IPS-15b (cell line): Measurements from ENCODE around the gene CAMSAP3.

Source experiments
- H3K27me3 ChIP-seq: one replicate; pipeline ENCODE4 v1.6.1; 2013; ENCODE audit warnings: low read length; ENCODE audit not compliant: control insufficient read depth, insufficient read depth
- H3K36me3 ChIP-seq: one replicate; pipeline ENCODE4 v1.6.1; 2013; ENCODE audit warnings: low read length; ENCODE audit not compliant: control insufficient read depth, insufficient read depth
- H3K4me1 ChIP-seq: one replicate; pipeline ENCODE4 v1.6.1; 2013; ENCODE audit warnings: mild to moderate bottlenecking, low read length; ENCODE audit not compliant: control insufficient read depth, insufficient read depth
- H3K4me3 ChIP-seq: one replicate; pipeline ENCODE4 v1.5.1; 2013; ENCODE audit warnings: low read depth, low read length
- H3K9ac ChIP-seq: one replicate; pipeline ENCODE4 v1.6.1; 2013; ENCODE audit warnings: low read depth, mild to moderate bottlenecking, low read length
- H3K9me3 ChIP-seq: one replicate; pipeline ENCODE4 v1.6.1; 2013; ENCODE audit warnings: mild to moderate bottlenecking, low read length; ENCODE audit not compliant: control insufficient read depth, insufficient read depth

The CAMSAP3 gene, protein sequence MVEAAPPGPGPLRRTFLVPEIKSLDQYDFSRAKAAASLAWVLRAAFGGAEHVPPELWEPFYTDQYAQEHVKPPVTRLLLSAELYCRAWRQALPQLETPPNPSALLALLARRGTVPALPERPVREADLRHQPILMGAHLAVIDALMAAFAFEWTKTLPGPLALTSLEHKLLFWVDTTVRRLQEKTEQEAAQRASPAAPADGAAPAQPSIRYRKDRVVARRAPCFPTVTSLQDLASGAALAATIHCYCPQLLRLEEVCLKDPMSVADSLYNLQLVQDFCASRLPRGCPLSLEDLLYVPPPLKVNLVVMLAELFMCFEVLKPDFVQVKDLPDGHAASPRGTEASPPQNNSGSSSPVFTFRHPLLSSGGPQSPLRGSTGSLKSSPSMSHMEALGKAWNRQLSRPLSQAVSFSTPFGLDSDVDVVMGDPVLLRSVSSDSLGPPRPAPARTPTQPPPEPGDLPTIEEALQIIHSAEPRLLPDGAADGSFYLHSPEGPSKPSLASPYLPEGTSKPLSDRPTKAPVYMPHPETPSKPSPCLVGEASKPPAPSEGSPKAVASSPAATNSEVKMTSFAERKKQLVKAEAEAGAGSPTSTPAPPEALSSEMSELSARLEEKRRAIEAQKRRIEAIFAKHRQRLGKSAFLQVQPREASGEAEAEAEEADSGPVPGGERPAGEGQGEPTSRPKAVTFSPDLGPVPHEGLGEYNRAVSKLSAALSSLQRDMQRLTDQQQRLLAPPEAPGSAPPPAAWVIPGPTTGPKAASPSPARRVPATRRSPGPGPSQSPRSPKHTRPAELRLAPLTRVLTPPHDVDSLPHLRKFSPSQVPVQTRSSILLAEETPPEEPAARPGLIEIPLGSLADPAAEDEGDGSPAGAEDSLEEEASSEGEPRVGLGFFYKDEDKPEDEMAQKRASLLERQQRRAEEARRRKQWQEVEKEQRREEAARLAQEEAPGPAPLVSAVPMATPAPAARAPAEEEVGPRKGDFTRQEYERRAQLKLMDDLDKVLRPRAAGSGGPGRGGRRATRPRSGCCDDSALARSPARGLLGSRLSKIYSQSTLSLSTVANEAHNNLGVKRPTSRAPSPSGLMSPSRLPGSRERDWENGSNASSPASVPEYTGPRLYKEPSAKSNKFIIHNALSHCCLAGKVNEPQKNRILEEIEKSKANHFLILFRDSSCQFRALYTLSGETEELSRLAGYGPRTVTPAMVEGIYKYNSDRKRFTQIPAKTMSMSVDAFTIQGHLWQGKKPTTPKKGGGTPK

DNA sequence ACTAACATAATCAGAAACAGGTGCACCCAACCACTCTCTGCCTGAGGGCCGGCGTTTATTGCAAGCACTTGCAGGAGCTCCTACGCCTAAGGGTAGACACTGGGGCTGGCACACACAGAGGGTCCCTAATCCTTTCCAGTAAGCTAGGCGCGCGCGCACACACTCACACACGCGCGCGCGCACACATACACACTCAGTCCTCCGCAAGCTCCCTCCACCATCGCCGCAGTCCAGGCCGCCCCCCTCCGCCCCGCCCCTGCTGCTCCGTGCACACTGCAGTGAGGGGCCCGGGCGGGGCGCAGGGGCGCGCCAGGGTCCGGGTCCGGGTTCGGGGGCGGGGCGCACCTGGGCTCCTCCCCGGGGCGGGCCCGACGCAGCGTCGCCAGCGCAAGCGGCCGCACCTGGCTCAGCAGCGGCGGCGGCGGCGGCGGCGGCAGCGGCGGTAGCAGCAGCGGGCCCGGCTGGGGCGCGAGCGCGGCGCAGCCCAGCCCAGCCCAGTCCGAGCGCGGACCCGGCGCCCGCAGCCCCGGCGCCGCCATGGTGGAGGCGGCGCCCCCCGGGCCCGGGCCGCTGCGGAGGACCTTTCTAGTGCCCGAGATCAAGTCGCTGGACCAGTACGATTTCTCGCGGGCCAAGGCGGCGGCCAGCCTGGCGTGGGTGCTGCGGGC lies at the start of gene CAMSAP3:
TSS of gene CAMSAP3 (plus strand) at position 398 of the 668 bp plus-strand sequence. CDS start at position 538, 140 bp downstream.
- Histone ChIP-seq H3K9ac (peak within 1 kb of the TSS; percentile 24), H3K4me3 (peak within 1 kb of the TSS; percentile 66), H3K36me3 (no peaks in the 10 kb centered on the region)

DNA sequence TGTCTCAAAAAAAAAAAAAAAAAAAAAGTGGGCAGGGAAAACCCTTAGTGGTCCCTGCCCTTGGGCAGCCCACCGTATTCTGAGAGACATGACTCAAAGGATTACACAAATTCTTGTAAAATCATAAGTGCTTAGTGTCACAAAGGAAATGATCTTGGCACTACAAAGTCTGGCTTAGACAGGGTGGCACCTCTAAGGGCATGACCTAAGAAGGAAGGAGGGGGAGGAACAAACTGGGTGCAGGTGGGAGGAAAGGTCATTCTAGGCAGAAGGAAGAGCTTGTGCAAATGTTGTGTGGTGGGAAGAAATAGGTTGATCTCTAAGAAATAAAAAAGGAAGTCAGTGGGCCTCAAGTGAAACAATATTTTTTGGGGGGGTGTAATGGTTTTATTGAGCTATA lies 49.8 kb upstream of the CAMSAP3 start:
- no peak overlapping the region for H3K9ac ChIP-seq
- H3K9me3 ChIP-seq, result no peaks in the 10 kb centered on the region
- H3K4me1 ChIP-seq, result no peaks in the 10 kb centered on the region
- peaks cover 19% of the 10 kb centered on the region for H3K36me3 ChIP-seq
- no peaks in the 10 kb centered on the region for H3K27me3 ChIP-seq
- H3K4me3 ChIP-seq, result no peak overlapping the region

More for the DNA sequence above, at the start of gene CAMSAP3:
- Histone ChIP-seq H3K9me3 (no peaks in the 10 kb centered on the region), H3K4me1 (no peaks in the 10 kb centered on the region), H3K27me3 (peaks cover 7% of the 10 kb centered on the region)

DNA sequence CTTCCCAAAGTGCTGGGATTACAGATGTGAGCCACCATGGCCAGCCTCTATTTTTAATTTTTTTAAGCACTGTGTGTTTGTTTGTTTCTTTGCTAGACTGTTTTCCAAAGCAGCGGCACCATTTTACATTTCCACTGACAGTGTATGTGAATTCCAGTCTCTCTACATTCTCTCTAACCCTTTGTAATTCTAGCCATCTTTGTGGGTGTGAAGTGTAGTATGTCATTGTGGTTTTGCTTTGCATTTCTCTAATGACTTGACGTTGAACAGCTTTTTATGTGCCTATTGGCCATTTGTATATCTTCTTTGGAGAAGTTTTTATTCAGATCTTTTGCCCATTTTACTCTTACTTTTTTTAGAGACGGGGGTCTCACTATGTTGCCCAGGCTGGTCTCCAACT lies 48.5 kb upstream of the CAMSAP3 start:
- H3K36me3 ChIP-seq, result peaks cover 12% of the 10 kb centered on the region
- no peak overlapping the region for H3K9ac ChIP-seq
- H3K4me3 ChIP-seq, result no peak overlapping the region
- no peaks in the 10 kb centered on the region for H3K27me3 ChIP-seq
- H3K9me3 ChIP-seq, result no peaks in the 10 kb centered on the region
- H3K4me1 ChIP-seq, result no peaks in the 10 kb centered on the region

DNA sequence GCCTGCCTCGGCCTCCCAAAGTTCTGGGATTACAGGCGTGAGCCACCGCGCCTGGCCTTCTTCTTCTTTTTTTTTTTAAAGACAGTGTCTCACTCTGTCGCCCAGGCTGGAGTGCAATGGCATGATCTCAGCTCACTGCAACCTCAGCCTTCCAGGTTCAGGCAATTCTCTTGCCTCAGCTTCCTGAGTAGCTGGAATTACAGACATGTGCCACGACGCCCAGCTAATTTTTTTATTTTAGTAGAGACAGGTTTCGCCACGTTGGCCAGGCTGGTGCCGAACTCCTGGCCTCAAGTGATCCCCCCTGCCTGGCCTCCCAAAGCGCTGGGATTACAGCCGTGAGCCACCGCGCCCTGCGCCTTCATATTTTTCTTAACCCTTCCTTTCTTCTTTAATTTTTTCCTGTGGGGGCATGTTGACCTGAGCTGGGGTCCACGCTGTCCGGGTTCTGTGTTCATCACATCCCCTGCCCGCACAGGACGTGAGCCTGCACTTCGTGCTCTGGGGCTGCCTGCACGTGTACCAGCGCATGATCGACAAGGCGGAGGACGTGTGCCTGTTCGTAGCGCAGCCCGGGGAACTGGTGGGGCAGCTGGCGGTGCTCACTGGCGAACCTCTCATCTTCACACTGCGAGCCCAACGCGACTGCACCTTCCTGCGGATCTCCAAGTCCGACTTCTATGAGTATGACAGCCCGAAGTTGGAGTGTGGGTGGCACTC lies 46.1 kb upstream of the CAMSAP3 start:
- H3K36me3 ChIP-seq, result peaks cover 3% of the 10 kb centered on the region
- no peak overlapping the region for H3K4me3 ChIP-seq

DNA sequence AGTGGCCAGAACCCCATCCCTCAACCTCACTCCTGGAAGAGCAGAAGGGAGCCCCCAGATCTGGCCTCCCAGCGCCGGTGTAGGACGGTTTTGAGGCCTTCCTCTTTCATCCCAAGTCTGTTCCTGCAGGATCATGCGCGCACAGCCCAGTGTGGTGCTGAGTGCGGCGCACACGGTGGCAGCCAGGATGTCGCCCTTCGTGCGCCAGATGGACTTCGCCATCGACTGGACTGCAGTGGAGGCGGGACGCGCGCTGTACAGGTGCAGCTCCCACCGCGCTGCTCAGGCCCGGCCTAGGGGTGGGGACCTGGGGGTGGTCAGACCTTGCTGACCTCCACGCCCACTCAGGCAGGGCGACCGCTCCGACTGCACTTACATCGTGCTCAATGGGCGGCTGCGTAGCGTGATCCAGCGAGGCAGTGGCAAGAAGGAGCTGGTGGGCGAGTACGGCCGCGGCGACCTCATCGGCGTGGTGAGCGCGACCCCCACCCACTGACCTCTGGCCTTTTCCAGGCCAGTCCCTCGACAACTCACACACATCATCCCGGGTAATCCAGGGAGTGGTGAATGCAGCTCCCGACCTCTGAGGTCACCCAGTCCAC lies 45.4 kb upstream of the CAMSAP3 start:
- H3K4me3 ChIP-seq, result peak overlapping the region; percentile 53
- no peaks in the 10 kb centered on the region for H3K27me3 ChIP-seq
- no peaks in the 10 kb centered on the region for H3K9me3 ChIP-seq
- peaks cover 6% of the 10 kb centered on the region for H3K36me3 ChIP-seq
- no peak overlapping the region for H3K9ac ChIP-seq
- H3K4me1 ChIP-seq, result no peaks in the 10 kb centered on the region

More for the DNA sequence above, 46.1 kb upstream of the CAMSAP3 start:
- no peaks in the 10 kb centered on the region for H3K27me3 ChIP-seq
- no peaks in the 10 kb centered on the region for H3K4me1 ChIP-seq
- H3K9me3 ChIP-seq, result no peaks in the 10 kb centered on the region
- H3K9ac ChIP-seq, result no peak overlapping the region

DNA sequence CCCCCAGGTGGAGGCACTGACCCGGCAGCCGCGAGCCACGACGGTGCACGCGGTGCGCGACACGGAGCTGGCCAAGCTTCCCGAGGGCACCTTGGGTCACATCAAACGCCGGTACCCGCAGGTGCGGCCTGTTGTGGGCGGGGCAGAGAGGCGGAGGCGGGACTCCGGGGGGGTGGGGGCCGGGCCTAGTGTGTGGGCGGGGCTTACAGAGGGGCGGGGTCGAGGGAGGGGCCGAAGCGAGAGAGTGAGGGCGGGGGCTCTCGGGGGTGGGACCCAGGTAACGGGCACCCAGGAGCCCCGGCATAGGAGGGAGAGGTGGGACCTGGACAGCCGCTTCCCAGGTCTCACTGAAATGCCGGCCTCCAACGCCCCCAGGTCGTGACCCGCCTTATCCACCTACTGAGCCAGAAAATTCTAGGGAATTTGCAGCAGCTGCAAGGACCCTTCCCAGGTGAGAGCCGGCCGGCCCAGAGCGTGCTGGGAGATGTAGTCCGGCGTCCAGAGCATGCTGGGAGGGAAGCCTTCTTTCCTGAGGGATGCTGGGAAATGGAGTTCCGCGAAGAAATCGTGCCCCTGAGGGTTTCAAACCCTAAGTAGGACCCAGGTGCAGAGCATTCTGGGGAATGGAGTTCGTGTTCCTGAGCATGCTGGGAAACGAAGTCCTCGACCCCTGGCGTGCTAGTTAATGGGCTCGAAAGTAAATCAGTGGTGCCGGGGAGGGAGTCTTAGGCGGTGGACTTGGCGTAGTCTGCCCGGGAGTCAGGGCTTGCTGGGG lies 44.5 kb upstream of the CAMSAP3 start:
- Histone ChIP-seq H3K9ac (no peak overlapping the region), H3K4me1 (no peaks in the 10 kb centered on the region), H3K27me3 (no peaks in the 10 kb centered on the region), H3K4me3 (peak overlapping the region; percentile 62), H3K36me3 (peaks cover 6% of the 10 kb centered on the region), H3K9me3 (no peaks in the 10 kb centered on the region)

DNA sequence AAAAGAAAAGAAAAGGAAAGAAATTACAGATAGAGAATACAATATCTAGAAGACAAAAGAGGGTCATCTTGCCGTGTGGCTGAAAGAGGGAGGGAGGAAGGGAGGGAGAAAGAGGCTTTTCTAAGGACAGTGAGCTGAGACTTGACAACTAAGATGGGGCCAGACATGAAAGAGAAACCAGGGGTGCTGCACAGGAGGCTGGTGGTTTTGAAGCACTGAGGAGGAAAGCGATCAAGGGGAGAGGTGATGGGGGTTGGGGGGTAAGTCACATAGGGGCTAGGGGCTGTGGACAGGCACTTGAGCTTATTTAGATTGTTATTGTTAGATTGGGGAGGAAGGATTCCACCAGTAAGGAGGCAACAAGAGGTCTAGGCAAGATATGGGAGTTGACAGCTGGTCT lies 42.9 kb upstream of the CAMSAP3 start:
- Histone ChIP-seq H3K9ac (no peak overlapping the region), H3K4me1 (no peaks in the 10 kb centered on the region), H3K4me3 (no peak overlapping the region), H3K9me3 (no peaks in the 10 kb centered on the region), H3K36me3 (peaks cover 21% of the 10 kb centered on the region), H3K27me3 (no peaks in the 10 kb centered on the region)

DNA sequence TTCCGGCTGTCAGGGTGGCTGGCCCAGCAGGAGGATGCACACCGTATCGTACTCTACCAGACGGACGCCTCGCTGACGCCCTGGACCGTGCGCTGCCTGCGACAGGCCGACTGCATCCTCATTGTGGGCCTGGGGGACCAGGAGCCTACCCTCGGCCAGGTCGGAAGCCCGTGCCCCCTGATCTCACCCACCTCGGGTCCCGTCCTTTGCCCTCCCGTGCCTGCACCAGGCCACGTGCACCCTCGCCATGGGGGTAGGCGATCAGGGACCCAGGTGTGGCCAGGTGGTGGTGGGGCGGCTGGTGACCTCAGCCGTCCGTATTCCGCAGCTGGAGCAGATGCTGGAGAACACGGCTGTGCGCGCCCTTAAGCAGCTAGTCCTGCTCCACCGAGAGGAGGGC lies 41.1 kb upstream of the CAMSAP3 start:
- Histone ChIP-seq H3K9me3 (no peaks in the 10 kb centered on the region), H3K27me3 (no peaks in the 10 kb centered on the region), H3K4me3 (peak overlapping the region; percentile 75), H3K9ac (no peak overlapping the region), H3K36me3 (peaks cover 34% of the 10 kb centered on the region), H3K4me1 (no peaks in the 10 kb centered on the region)

DNA sequence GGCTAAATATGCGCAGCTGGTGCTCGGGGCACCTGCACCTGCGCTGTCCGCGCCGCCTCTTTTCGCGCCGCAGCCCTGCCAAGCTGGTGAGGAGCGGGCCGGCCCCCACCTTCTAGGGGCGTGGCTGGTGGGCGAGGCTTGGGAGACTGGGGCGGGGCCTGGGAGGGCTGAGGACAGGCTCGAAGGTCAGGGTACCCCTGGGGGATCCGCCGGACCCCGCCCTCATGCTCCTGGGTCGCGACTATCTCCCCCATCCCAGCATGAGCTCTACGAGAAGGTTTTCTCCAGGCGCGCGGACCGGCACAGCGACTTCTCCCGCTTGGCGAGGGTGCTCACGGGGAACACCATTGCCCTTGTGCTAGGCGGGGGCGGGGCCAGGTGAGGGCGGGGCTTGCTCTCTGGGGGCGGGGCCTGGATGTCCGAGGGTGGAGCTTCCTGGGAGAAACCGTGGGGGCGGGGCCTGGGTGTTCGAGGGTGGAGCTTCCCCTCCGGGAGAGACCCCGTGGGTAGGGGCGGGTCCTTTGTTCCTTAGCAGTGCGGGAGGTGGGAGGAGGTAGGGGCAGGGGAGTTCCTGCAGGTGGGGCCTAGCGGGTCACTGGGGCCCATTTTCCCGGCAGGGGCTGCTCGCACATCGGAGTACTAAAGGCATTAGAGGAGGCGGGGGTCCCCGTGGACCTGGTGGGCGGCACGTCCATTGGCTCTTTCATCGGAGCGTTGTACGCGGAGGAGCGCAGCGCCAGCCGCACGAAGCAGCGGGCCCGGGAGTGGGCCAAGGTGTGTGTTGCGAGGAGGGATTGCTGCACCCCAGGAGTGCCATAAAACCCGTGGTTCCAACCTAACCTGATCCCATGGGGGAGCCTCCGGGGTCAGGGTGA lies 40.4 kb upstream of the CAMSAP3 start:
- Histone ChIP-seq H3K4me1 (no peaks in the 10 kb centered on the region), H3K9me3 (no peaks in the 10 kb centered on the region), H3K9ac (no peak overlapping the region), H3K27me3 (no peaks in the 10 kb centered on the region), H3K4me3 (peak overlapping the region; percentile 75), H3K36me3 (peaks cover 33% of the 10 kb centered on the region)
